Right atrium auricular region (tissue), 2 donors: ENCODE data around the gene DOK7. TPM values are rescaled to one million over a fixed set of nuclear protein-coding genes. Genes with fewer than 3 reads are reported as not detected.

Source experiments
- DNase-seq: peaks from one replicate; pipeline ENCODE4 v3.0.0-alpha.2; 2019; ENCODE audit warnings: low spot score
- H3K27ac ChIP-seq, 2 donors: fragments of 200-600 bp; sonication (generic); 1 replicate in 1 of 2; 2 replicates in 1 of 2; pipeline ENCODE4 v1.5.1; 2016 to 2019
- H3K27me3 ChIP-seq, 2 donors: fragments of 200-600 bp; sonication (generic); one replicate each; pipeline versions ENCODE4 v1.5.1 to v1.6.0; 2017 to 2019
- H3K36me3 ChIP-seq: fragments of 200-600 bp; sonication (generic); one replicate; pipeline ENCODE4 v1.5.1; 2016
- H3K4me1 ChIP-seq, 2 donors: fragments of 200-600 bp; sonication (generic); one replicate each; pipeline versions ENCODE4 v1.5.1 to v1.6.0; 2017 to 2019
- H3K4me3 ChIP-seq, 2 donors: fragments of 200-600 bp; sonication (generic); 1 replicate in 1 of 2; 2 replicates in 1 of 2; pipeline ENCODE4 v1.5.1; 2017 to 2019; ENCODE audit warnings: mild to moderate bottlenecking in 1 of 2, moderate library complexity in 1 of 2
- H3K9me3 ChIP-seq, 2 donors: fragments of 200-600 bp; sonication (generic); one replicate each; pipeline ENCODE4 v1.5.1; 2019
- CTCF ChIP-seq, 2 donors: fragments of 200-600 bp; sonication (generic); IDR thresholded peaks; one replicate each; pipeline ENCODE4 v1.5.1; 2019; ENCODE audit warnings: antibody characterized with exemption in 2 of 2
- total RNA-seq, 2 donors: library from RNA; depleted of rRNA; stranded (reverse); fragments of >200 nt; gene quantifications; one replicate each; pipeline ENCODE4 v1.1.0, GENCODE V29; 2016

The DOK7 gene
- total RNA-seq, 2 donors from 2014 or later: 31.0 to 68.9 TPM

GRCh38 chr4:3487861-3488260 is 24.8 kb downstream of the DOK7 start:
- H3K9me3 ChIP-seq: no peaks in the 10 kb centered on the region
- H3K4me1 ChIP-seq: peaks cover 0 to 36% of the 10 kb centered on the region in 2 donors
- H3K27ac ChIP-seq: peak overlapping the region; percentile 89 to 99
- H3K27me3 ChIP-seq: no peaks in the 10 kb centered on the region
- DNase-seq: no peak
- peaks cover 14% of the 10 kb centered on the region for H3K36me3 ChIP-seq
- no peak overlapping the region for H3K4me3 ChIP-seq
- TF ChIP-seq CTCF (IDR thresholded peaks at IDR 0.05): no peak

GRCh38 chr4:3488820-3489219 is 25.7 kb downstream of the DOK7 start:
- H3K27me3 ChIP-seq: no peaks in the 10 kb centered on the region

GRCh38 chr4:3489451-3489962 is 26.4 kb downstream of the DOK7 start:
- no peak for TF ChIP-seq CTCF (IDR thresholded peaks at IDR 0.05)
- no peak overlapping the region for H3K4me3 ChIP-seq
- DNase-seq: no peak
- H3K36me3 ChIP-seq: peaks cover 27% of the 10 kb centered on the region
- no peaks in the 10 kb centered on the region for H3K9me3 ChIP-seq
- peaks cover 0 to 37% of the 10 kb centered on the region in 2 donors for H3K4me1 ChIP-seq
- no peaks in the 10 kb centered on the region for H3K27me3 ChIP-seq
- peak overlapping the region in 1 of 2 donors; percentile 89 for H3K27ac ChIP-seq

More at GRCh38 chr4:3488820-3489219, 25.7 kb downstream of the DOK7 start:
- peak overlapping the region; percentile 89 to 99 for H3K27ac ChIP-seq
- H3K9me3 ChIP-seq: no peaks in the 10 kb centered on the region
- peaks cover 24% of the 10 kb centered on the region for H3K36me3 ChIP-seq
- no peak for DNase-seq
- TF ChIP-seq CTCF (IDR thresholded peaks at IDR 0.05): no peak
- H3K4me1 ChIP-seq: peaks cover 0 to 33% of the 10 kb centered on the region in 2 donors
- H3K4me3 ChIP-seq: no peak overlapping the region

- Histone ChIP-seq H3K9me3 (no peaks in the 10 kb centered on the region), H3K36me3 (peaks cover 31% of the 10 kb centered on the region), H3K4me3 (no peak overlapping the region), H3K27ac (peak overlapping the region in 1 of 2 donors; percentile 10), H3K27me3 (no peaks in the 10 kb centered on the region), H3K4me1 (peaks cover 0 to 31% of the 10 kb centered on the region in 2 donors)
- TF ChIP-seq CTCF (IDR thresholded peaks at IDR 0.05): no peak
- DNase-seq: no peak
Observed at GRCh38 chr4:3491681-3492405, 28.7 kb downstream of the DOK7 start.

GRCh38 chr4:3492741-3493719 is 29.9 kb downstream of the DOK7 start:
- no peaks in the 10 kb centered on the region for H3K27me3 ChIP-seq
- peak overlapping the region; percentile 21 to 54 for H3K27ac ChIP-seq
- TF ChIP-seq CTCF (IDR thresholded peaks at IDR 0.05): no peak
- no peaks in the 10 kb centered on the region for H3K9me3 ChIP-seq
- H3K4me3 ChIP-seq: no peak overlapping the region
- H3K36me3 ChIP-seq: peaks cover 31% of the 10 kb centered on the region
- peaks cover 0 to 34% of the 10 kb centered on the region in 2 donors for H3K4me1 ChIP-seq
- no peak for DNase-seq
